ENCODE data around the gene SAMD4B. TPM values are rescaled to one million over a fixed set of nuclear protein-coding genes. Genes with fewer than 3 reads are reported as not detected.
"Not testable (repeated sequence)": the region's sequence is repeated elsewhere in the genome, so short reads cannot be mapped to it uniquely, and the experiment has no call there.

Gene SAMD4B
- total RNA-seq, 1 donor from 2014 or later, result 158 TPM

DNA sequence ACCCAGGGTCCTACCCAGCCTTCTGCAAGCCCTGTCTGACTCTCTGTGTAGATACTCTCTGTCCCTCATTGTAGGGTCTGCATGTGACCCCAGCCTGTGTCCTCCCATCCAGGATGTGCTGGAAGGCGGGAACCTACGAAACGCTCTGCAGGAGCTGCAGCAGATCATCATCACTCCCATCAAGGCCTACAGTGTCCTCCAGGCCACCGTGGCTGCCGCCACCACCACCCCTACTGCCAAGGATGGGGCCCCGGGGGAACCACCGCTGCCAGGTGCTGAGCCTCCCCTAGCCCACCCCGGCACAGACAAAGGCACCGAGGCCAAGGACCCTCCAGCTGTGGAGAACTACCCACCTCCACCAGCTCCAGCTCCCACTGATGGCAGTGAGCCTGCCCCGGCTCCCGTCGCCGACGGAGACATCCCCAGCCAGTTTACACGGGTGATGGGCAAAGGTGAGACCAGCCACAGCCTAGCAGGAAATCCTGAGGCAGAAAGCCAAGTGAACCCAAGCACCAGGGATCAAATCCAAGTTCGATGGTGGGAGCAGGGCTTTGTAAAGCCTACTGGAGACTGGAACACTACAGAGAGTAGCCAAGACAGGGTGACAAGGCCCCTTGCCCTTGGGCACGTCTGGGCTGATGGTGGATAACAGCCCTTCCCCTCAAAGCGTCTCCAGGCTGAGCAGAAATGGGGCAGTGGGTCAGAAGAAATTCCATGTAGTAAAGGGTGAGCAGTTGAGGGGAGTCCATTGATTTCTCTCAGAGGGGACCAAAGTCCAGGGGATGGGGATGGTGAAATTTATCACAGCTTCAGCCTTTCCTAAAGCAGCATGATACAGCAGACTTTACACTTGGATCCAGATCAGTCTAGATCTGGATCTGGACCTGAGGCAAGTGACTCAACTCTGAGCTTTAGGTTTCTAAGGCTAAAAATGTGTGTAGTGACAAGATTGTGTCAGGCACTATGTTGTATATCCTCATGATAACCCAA, 35.4 kb downstream of the SAMD4B start:
- TF ChIP-seq, protein P1, sequence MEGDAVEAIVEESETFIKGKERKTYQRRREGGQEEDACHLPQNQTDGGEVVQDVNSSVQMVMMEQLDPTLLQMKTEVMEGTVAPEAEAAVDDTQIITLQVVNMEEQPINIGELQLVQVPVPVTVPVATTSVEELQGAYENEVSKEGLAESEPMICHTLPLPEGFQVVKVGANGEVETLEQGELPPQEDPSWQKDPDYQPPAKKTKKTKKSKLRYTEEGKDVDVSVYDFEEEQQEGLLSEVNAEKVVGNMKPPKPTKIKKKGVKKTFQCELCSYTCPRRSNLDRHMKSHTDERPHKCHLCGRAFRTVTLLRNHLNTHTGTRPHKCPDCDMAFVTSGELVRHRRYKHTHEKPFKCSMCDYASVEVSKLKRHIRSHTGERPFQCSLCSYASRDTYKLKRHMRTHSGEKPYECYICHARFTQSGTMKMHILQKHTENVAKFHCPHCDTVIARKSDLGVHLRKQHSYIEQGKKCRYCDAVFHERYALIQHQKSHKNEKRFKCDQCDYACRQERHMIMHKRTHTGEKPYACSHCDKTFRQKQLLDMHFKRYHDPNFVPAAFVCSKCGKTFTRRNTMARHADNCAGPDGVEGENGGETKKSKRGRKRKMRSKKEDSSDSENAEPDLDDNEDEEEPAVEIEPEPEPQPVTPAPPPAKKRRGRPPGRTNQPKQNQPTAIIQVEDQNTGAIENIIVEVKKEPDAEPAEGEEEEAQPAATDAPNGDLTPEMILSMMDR (conservative IDR thresholded peaks at IDR 0.05), result no peak
- Mint-ChIP-seq H3K27ac (ENCODE audit: unreplicated experiment) (no peak overlapping the region), H3K36me3 (ENCODE audit: low read depth) (peaks cover 14% of the 10 kb centered on the region), H3K27me3 (ENCODE audit: low read depth) (no peaks in the 10 kb centered on the region), H3K4me3 (no peak overlapping the region), H3K9me3 (no peaks in the 10 kb centered on the region), H3K4me1 (no peaks in the 10 kb centered on the region)
- no peak for DNase-seq (ENCODE audit: low read depth, low spot score)

DNA sequence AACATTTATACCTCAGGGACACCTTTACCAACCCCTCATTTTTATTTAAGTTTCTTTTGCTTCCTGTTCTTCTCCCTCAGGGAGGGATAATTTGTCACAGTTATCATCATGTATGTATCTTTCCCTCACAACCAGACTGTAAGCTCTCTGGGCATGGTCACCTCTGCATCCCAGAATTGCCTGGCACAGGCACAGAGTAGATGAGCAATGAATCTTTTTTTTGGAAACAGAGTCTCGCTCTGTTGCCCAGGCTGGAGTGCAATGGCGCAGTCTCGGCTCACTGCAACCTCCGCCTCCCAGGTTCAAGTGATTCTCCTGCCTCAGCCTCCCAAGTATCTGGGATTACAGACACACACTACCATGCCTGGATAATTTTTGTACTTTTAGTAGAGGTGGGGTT, 37.1 kb downstream of the SAMD4B start:
- H3K4me3 Mint-ChIP-seq; H3K27ac Mint-ChIP-seq (ENCODE audit: unreplicated experiment); H3K4me1 Mint-ChIP-seq; H3K27me3 Mint-ChIP-seq (ENCODE audit: low read depth); DNase-seq (ENCODE audit: low read depth, low spot score); H3K9me3 Mint-ChIP-seq: not testable (repeated sequence)
- H3K36me3 Mint-ChIP-seq (ENCODE audit: low read depth), result peaks cover 10% of the 10 kb centered on the region

DNA sequence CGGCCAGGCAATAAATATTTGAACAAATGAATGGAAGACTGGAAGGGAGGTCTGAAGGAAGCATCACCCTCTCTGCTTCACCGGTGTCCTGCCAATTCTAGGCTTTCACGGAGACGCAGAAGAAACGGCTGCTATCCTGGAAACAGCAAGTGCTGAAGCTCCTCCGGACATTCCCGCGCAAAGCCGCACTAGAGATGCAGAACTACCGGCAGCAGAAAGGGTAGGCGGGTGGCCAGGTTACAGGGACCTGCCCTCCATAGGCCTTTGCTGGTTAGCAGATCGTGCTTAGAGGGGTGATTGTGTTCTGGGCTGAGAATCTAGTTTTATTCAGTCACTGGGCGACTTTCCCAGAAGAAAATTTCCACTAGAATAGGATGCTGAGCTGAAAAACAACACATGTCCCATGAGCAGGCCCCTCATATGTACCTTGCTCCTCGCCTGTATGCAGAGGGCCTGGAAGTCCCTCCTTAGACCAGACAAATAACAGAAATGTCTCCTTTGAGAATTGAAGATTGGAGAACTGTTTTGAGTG, 37.7 kb downstream of the SAMD4B start:
- no peak for DNase-seq (ENCODE audit: low read depth, low spot score)
- Mint-ChIP-seq H3K4me1 (no peaks in the 10 kb centered on the region), H3K27ac (ENCODE audit: unreplicated experiment) (no peak overlapping the region), H3K36me3 (ENCODE audit: low read depth) (peaks cover 10% of the 10 kb centered on the region), H3K9me3 (no peaks in the 10 kb centered on the region), H3K27me3 (ENCODE audit: low read depth) (no peaks in the 10 kb centered on the region), H3K4me3 (no peak overlapping the region)
- TF ChIP-seq, protein P1 (conservative IDR thresholded peaks at IDR 0.05), result no peak

DNA sequence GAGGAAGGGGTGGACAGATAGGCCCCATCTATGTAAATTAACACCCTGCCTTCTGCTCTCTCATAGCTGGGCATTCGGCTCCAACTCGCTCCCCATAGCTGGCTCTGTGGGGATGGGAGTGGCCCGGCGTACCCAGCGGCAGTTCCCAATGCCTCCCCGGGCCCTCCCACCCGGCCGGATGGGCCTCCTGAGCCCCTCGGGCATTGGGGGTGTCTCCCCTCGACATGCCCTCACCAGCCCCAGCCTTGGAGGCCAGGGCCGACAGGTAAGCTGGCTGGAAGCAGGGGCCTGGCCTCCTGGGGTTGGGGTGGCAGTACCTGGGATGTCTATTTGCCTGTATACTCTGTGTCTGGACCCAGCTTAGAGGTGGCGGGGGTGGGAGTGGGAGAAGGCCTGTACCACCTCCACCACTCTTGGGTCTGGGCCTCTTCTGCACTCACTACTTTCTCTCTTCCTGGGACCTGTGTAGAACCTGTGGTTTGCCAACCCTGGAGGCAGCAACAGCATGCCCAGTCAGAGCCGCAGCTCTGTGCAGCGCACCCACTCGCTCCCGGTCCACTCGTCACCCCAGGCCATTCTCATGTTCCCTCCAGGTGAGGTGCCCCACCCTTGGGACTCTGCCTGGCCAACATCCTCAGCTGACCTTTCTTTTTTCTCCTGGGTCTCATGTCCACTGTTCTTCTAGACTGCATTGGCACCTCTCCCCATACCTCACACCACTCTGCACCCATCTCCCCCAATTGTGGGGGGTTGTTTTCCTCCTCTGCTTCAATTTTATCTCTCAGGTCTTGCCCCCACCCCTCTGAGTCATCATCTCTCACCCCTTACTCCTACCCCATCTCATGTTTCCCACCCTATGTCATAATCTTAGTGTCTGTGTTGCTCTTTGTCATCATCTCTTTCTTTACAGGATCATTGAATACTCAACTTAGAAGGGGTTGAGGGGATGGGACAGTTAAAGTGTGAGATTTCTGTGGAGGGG, 38.6 kb downstream of the SAMD4B start:
- no peak for DNase-seq (ENCODE audit: low read depth, low spot score)
- H3K27me3 Mint-ChIP-seq (ENCODE audit: low read depth), result no peaks in the 10 kb centered on the region
- H3K27ac Mint-ChIP-seq (ENCODE audit: unreplicated experiment), result no peak overlapping the region
- H3K4me1 Mint-ChIP-seq, result no peaks in the 10 kb centered on the region
- H3K36me3 Mint-ChIP-seq (ENCODE audit: low read depth), result peaks cover 10% of the 10 kb centered on the region
- no peaks in the 10 kb centered on the region for H3K9me3 Mint-ChIP-seq
- TF ChIP-seq, protein P1 (conservative IDR thresholded peaks at IDR 0.05), result no peak
- H3K4me3 Mint-ChIP-seq, result no peak overlapping the region

DNA sequence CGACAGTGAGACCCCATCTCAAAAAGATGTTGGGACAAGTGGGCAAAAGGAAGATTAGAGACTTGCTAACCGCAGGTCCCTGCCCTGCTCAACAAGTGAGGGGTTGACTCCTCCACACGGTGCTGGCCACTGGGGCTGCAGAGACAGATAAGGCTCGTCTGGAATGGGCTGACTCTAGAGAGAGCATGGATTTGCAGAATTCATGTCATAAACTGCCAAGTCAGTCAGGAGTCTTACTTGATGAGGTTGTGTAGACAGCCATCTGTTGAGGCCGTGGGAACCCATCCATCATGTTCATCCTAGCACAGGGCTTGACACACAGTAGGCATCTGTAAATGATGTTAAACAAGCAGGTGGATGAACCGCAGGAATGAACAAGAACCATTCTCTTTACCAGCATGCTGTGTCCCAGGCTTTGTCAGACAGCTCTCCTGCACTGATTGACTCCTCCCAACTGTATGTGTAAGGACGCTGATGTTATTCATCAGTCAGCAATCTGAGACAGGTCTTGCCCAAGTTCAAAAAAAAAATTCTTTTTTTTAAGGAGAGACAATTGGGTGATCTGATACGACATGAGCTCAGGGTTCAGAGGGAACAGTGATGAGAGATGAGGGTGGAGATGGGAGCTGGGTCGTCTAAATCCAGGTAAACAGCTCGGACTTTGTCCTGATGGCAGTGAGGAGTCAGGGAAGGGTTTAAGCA, 39.8 kb downstream of the SAMD4B start:
- Mint-ChIP-seq H3K27me3 (ENCODE audit: low read depth) (no peaks in the 10 kb centered on the region), H3K27ac (ENCODE audit: unreplicated experiment) (peak overlapping the region; percentile 29), H3K4me1 (no peaks in the 10 kb centered on the region), H3K4me3 (no peak overlapping the region), H3K36me3 (ENCODE audit: low read depth) (peaks cover 10% of the 10 kb centered on the region), H3K9me3 (no peaks in the 10 kb centered on the region)
- TF ChIP-seq, protein P1 (conservative IDR thresholded peaks at IDR 0.05), result no peak
- DNase-seq (ENCODE audit: low read depth, low spot score), result no peak
